ENCODE data around the gene HID1.
"Not testable (repeated sequence)": the region's sequence is repeated elsewhere in the genome, so short reads cannot be mapped to it uniquely, and the experiment has no call there.

HID1 gene

DNA sequence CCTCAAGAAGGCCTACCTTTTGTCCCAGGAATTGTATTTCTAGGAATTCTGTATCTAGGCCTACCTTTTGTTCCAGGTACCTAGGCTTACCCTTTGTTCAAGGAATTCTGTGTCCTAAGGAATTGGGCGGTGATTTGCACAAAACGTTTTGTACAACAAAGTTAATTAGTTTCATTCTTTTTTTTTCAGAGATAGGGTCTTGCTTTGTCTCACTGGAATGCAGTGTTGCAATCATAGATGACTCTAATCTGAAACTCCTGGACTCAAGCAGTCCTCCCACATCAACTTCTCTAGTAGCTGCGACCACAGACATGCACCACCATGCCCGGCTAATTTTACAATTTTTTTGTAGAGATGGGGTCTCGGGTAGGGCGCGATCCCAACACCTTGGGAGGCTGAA, 21.9 kb upstream of the HID1 start:
- H3K9ac ChIP-seq (ENCODE audit: low read length), result no peak overlapping the region
- H3K27me3 ChIP-seq (replicated peaks; ENCODE audit: control insufficient read depth, insufficient read depth, low read length), result no peaks in the 10 kb centered on the region
- DNase-seq (ENCODE audit: low read depth), result peak; percentile 72
- peaks cover 1% of the 10 kb centered on the region for H3K36me3 ChIP-seq (ENCODE audit: control insufficient read depth, insufficient read depth, low read length, severe bottlenecking)
- H3K4me3 ChIP-seq (ENCODE audit: low read length), result no peak overlapping the region
- no peaks in the 10 kb centered on the region for H3K9me3 ChIP-seq (ENCODE audit: control insufficient read depth, low read length)
- peaks cover 19% of the 10 kb centered on the region for H3K4me1 ChIP-seq (ENCODE audit: control insufficient read depth, insufficient read depth, low read length)

DNA sequence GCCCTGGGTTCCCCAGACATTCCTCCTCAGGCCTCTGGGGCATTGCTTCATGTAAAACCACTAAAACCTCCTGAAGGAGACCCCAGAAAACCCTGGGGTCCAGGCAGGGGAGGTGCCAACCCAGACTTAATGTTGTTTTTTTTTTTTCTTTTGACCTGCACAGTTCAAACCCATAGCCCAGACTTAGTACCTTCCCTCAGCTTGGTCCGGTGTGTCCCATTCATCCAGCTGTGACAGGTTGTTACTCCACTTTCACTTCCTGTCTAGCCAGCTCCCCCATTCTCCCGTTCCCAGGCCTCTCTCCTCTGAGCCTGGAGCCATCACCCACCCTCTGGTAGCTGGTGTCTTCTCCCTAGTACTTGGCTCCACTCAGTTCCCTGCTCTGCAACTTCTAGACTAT, 19.7 kb upstream of the HID1 start:
- no peak for DNase-seq (ENCODE audit: low read depth)
- no peak overlapping the region for H3K4me3 ChIP-seq (ENCODE audit: low read length)
- H3K27me3 ChIP-seq (replicated peaks; ENCODE audit: control insufficient read depth, insufficient read depth, low read length), result no peaks in the 10 kb centered on the region
- peaks cover 29% of the 10 kb centered on the region for H3K4me1 ChIP-seq (ENCODE audit: control insufficient read depth, insufficient read depth, low read length)
- no peak overlapping the region for H3K9ac ChIP-seq (ENCODE audit: low read length)
- H3K36me3 ChIP-seq (ENCODE audit: control insufficient read depth, insufficient read depth, low read length, severe bottlenecking), result no peaks in the 10 kb centered on the region
- H3K9me3 ChIP-seq (ENCODE audit: control insufficient read depth, low read length), result no peaks in the 10 kb centered on the region

DNA sequence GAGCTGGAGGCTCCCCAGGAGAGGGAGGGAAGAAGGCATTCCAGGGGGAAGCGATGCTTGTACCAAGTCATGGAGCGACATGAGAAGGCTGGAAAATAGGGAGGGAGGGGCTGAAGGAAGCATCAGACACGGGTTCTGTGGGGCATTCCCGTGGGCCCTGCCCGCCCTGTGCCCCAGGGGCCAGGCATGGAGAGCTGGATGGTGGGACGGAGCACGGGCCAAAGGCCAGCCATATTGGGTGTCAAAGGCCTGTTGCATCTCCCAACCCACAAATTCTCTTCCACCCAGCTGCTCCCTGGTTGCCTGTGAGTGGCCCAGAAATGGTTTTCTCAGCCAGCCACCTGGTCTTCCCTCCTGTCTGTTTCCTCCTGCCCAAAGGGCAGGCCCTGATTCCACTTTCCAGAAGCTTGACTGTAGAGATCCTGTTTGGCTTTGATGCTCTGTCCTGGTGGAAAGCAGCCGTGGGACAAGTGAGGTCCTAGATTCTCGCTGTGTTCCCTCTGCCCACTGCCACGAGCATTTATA, 18.1 kb upstream of the HID1 start:
- Histone ChIP-seq H3K27me3 (replicated peaks; ENCODE audit: control insufficient read depth, insufficient read depth, low read length) (no peaks in the 10 kb centered on the region), H3K4me1 (ENCODE audit: control insufficient read depth, insufficient read depth, low read length) (peaks cover 36% of the 10 kb centered on the region)
- no peak for DNase-seq (ENCODE audit: low read depth)

DNA sequence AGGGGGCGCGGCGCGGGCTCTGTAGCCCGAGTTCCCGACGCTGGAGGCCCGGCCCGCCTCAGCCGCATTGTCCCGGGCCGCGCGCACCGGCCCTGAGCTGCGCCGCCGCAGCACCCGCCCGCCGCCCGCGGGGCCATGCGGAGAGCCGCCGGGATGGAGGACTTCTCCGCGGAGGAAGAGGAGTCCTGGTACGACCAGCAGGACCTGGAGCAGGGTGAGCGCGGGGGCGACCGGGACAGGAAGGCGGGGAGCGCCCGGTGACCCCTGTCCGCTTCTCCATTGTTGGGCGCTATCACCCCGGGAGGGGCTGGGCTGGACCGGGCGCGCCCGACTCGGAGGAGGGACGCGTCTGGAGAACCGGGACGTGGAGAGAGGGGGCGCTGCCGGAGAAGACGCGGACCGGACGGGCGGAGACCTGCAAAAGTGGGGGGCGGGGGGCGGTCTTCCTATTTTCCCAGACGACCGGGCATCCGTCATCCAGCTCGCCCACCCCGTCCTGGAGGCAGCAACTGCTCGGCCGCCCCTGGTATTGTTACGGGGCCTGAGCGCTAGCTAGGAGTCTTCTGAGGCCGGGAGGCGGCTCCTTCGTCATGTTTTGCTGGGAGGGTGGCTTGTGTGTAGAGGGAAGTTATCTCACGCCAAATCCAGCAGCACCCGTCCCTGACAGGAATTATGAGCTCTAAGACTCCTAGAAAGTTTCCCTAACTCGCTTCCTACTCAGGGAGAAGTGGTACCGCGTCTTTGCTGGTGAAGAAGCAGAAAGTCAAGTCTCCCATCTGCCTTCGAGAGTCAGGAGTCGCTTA, 15.6 kb upstream of the HID1 start:
- peak overlapping the region; percentile 88 for H3K4me3 ChIP-seq (ENCODE audit: low read length)
- peak overlapping the region; percentile 89 for H3K9ac ChIP-seq (ENCODE audit: low read length)
- H3K36me3 ChIP-seq (ENCODE audit: control insufficient read depth, insufficient read depth, low read length, severe bottlenecking), result no peaks in the 10 kb centered on the region
- DNase-seq (ENCODE audit: low read depth), result peak; percentile 94
- H3K27me3 ChIP-seq (replicated peaks; ENCODE audit: control insufficient read depth, insufficient read depth, low read length), result no peaks in the 10 kb centered on the region
- H3K4me1 ChIP-seq (ENCODE audit: control insufficient read depth, insufficient read depth, low read length), result peaks cover 27% of the 10 kb centered on the region
- H3K9me3 ChIP-seq (ENCODE audit: control insufficient read depth, low read length), result no peaks in the 10 kb centered on the region

More for the DNA sequence above, 18.1 kb upstream of the HID1 start:
- H3K36me3 ChIP-seq (ENCODE audit: control insufficient read depth, insufficient read depth, low read length, severe bottlenecking), result no peaks in the 10 kb centered on the region
- H3K4me3 ChIP-seq (ENCODE audit: low read length), result no peak overlapping the region
- no peaks in the 10 kb centered on the region for H3K9me3 ChIP-seq (ENCODE audit: control insufficient read depth, low read length)
- no peak overlapping the region for H3K9ac ChIP-seq (ENCODE audit: low read length)

DNA sequence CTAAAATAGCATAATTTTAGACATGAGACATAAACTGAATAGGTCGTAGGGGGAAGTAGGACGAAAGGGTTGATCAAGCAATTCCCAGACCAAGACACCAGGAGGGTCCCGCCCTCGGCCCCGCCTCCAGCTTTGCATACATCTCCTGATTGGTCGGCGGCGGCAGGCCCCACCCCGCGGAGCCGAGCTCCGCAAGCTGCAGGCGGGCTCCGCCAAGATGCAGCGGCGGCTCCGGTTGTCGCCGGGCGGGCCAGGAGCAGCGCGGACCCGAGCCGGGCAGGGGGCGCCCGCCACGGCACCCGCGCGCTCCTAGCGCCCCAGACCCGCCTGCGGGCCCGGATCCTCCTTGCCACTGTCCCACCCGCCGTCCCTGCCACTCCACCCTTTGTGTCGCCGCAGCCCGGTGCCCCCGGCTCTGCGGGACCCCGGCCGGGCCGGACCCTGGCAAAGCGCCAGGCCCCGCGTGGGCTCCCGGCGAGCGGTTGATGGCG, 14.9 kb upstream of the HID1 start, which contains the start of gene CDR2L:
Gene CDR2L (plus strand): TSS at position 215 of the 491 bp plus-strand sequence. CDS start 412 bp downstream, outside the sequence.
- Histone ChIP-seq H3K36me3 (ENCODE audit: control insufficient read depth, insufficient read depth, low read length, severe bottlenecking) (no peaks in the 10 kb centered on the region), H3K9me3 (ENCODE audit: control insufficient read depth, low read length) (no peaks in the 10 kb centered on the region), H3K4me3 (ENCODE audit: low read length) (peak within 1 kb of the TSS; percentile 88), H3K4me1 (ENCODE audit: control insufficient read depth, insufficient read depth, low read length) (peaks cover 27% of the 10 kb centered on the region), H3K9ac (ENCODE audit: low read length) (peak within 1 kb of the TSS; percentile 89), H3K27me3 (replicated peaks; ENCODE audit: control insufficient read depth, insufficient read depth, low read length) (no peaks in the 10 kb centered on the region)
- peak; percentile 97 for DNase-seq (ENCODE audit: low read depth)

DNA sequence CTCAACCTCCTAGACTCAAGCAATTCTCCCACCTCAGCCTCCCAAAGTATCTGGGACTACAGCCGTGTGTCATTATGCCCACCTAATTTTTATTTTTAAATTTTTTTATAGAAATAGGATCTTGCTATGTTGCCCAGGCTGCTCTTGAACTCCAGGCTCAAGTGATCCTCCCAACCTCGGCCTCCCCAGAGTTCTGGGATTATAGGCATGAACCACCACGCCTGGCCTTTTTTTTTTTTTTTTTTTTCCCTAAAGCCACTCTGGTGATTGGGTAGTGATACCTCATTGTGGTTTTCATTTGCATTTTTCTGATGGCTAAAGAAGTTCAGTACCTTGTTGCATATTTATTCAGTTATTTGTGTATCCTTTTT, 13.6 kb upstream of the HID1 start:
- Histone ChIP-seq H3K9ac (ENCODE audit: low read length) (no peak overlapping the region), H3K4me1 (ENCODE audit: control insufficient read depth, insufficient read depth, low read length) (peaks cover 29% of the 10 kb centered on the region), H3K9me3 (ENCODE audit: control insufficient read depth, low read length) (no peaks in the 10 kb centered on the region), H3K36me3 (ENCODE audit: control insufficient read depth, insufficient read depth, low read length, severe bottlenecking) (no peaks in the 10 kb centered on the region), H3K27me3 (replicated peaks; ENCODE audit: control insufficient read depth, insufficient read depth, low read length) (no peaks in the 10 kb centered on the region), H3K4me3 (ENCODE audit: low read length) (no peak overlapping the region)
- no peak for DNase-seq (ENCODE audit: low read depth)

DNA sequence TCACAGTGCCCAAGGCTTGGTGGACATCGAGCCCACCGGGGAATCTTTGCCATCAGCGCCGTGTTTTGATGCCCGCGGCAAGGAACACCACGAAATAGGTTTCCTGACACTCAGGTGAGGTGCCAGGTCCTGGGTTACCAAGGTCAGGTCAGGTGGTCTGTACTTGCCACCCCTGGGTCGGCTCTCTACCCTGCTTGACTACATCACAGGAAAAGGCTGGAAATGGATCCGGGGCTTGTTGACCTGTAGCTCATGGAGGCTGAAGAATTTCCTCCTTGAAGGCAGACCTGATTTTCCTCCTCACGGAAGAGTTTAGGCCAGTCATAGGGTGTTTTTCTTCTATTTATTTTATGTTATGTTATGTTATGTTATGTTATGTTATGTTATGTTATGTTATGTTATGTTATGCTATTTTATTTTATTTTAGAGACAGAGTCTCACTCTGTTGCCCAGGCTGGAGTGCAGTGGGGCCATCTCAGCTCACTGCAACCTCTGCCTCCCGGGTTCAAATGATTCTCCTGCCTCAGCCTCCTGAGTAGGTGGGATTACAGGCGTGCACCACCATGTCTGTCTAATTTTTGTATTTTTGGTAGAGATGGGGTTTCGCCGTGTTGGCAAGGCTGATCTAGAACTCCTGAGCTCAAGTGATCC, 10.2 kb upstream of the HID1 start:
- H3K9me3 ChIP-seq (ENCODE audit: control insufficient read depth, low read length); H3K36me3 ChIP-seq (ENCODE audit: control insufficient read depth, insufficient read depth, low read length, severe bottlenecking); H3K27me3 ChIP-seq (replicated peaks; ENCODE audit: control insufficient read depth, insufficient read depth, low read length): not testable (repeated sequence)
- peak; percentile 31 for DNase-seq (ENCODE audit: low read depth)
- Histone ChIP-seq H3K4me3 (ENCODE audit: low read length) (peak overlapping the region; percentile 84), H3K9ac (ENCODE audit: low read length) (peak overlapping the region; percentile 84), H3K4me1 (ENCODE audit: control insufficient read depth, insufficient read depth, low read length) (peaks cover 15% of the 10 kb centered on the region)

DNA sequence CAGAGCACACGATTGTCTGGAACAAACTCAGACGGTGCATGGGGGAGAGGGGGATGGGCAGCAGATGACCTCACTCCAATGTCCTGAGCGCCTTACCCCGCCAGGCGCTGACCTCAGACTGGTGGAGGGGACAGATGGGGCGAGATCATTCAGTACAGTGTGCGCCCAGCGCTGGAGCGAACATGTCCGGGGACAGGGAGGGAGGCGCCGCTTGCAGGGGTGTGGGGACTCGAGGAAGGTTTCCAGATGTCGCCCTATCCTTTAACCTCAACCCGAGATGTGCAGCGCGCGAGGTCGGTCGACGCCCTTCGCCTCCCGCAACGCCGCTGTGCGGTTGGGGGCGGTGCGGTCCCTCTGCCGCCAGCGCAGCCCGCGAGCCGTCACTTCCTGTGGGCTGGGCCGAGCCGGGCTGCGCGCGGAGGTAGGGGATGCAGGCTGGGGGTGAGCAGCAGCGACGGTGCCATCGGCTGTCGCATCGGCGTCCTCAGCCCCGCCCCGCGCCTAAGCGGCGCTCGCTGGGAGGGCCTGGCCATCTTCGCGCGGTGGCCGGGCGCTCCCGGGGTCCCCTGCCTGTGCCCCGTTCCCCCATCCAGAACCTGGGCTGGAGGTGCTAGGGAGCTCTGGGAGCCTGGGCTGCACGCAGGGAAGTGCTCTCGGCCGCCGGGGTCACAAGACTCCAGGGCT, 9.6 kb upstream of the HID1 start:
- H3K36me3 ChIP-seq (ENCODE audit: control insufficient read depth, insufficient read depth, low read length, severe bottlenecking), result no peaks in the 10 kb centered on the region
- peak overlapping the region; percentile 84 for H3K4me3 ChIP-seq (ENCODE audit: low read length)

DNA sequence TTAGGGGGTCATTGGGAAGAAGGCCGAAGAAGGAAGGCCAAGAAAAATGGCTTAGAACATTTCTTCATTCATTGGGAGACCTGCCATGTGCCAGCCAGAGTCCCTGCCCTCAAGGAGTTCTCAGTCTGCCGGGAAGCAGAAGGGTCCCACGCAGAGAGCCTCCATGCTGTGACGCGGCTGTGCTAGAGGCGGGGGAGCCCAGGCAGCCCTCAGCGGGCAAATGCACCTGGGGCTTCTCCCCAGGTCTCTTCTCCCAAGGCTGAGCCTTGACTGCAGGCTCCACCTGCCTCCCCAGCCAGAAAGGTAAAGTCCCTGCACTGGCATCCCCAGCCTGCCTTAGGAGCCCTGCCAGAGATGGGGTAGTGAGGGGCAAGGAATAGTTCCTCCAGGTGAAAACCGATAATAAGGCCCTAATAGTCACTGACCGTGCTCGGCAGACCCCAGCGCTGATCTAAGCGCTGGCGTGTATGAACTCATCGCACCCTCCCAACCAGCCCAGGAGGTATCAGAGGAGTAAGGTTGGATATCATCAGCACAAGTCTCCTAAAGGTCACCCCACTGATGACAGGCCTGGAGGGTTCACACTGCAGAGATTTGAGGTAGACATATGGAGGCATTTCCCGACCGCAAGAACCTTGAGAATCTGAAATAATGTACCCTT, 8.9 kb upstream of the HID1 start:
- peak overlapping the region; percentile 84 for H3K4me3 ChIP-seq (ENCODE audit: low read length)
- no peak for DNase-seq (ENCODE audit: low read depth)
- peak overlapping the region; percentile 84 for H3K9ac ChIP-seq (ENCODE audit: low read length)

More for the DNA sequence above, 9.6 kb upstream of the HID1 start:
- Histone ChIP-seq H3K9me3 (ENCODE audit: control insufficient read depth, low read length) (no peaks in the 10 kb centered on the region), H3K27me3 (replicated peaks; ENCODE audit: control insufficient read depth, insufficient read depth, low read length) (no peaks in the 10 kb centered on the region), H3K9ac (ENCODE audit: low read length) (peak overlapping the region; percentile 84), H3K4me1 (ENCODE audit: control insufficient read depth, insufficient read depth, low read length) (peaks cover 14% of the 10 kb centered on the region)
- peak; percentile 76 for DNase-seq (ENCODE audit: low read depth)

DNA sequence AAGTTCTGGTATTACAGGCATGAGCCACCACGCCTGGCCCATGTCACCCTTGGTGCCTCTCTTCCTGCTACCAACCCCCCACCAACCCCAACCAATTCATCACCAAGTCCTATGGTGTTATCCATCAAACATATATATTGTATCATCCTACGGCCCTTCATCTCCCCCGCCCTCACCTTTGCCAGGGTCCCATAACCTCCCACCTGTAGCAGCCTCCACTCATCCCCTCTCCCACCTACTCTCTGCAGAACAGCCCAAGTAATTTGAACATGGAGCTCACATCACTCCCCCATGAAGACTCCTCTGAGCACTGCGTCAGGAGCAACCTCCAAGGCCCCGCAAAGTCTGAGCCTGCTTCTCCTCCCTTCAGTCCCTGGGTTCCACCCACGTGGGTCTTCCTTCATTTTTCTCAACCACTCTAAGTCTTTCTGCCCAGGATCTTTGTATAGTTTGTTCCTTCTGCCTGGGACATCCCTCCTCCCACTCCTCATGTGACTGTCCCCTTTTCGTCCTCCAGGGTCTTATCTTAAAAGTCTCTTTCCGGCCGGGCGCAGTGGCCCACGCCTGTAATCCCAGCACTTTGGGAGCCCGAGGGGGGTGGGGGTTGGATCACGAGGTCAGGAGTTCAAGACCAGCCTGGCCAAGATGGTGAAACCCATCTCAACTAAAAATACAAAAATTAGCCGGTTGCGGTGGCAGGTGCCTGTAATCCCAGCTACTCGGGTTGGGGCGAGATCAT, 7.0 kb upstream of the HID1 start:
- DNase-seq (ENCODE audit: low read depth), result no peak
- H3K36me3 ChIP-seq (ENCODE audit: control insufficient read depth, insufficient read depth, low read length, severe bottlenecking), result no peaks in the 10 kb centered on the region
- no peak overlapping the region for H3K4me3 ChIP-seq (ENCODE audit: low read length)
- H3K9me3 ChIP-seq (ENCODE audit: control insufficient read depth, low read length), result no peaks in the 10 kb centered on the region
- peaks cover 7% of the 10 kb centered on the region for H3K27me3 ChIP-seq (replicated peaks; ENCODE audit: control insufficient read depth, insufficient read depth, low read length)
- no peak overlapping the region for H3K9ac ChIP-seq (ENCODE audit: low read length)
- peaks cover 8% of the 10 kb centered on the region for H3K4me1 ChIP-seq (ENCODE audit: control insufficient read depth, insufficient read depth, low read length)

More for the DNA sequence above, 8.9 kb upstream of the HID1 start:
- peaks cover 8% of the 10 kb centered on the region for H3K4me1 ChIP-seq (ENCODE audit: control insufficient read depth, insufficient read depth, low read length)
- no peaks in the 10 kb centered on the region for H3K36me3 ChIP-seq (ENCODE audit: control insufficient read depth, insufficient read depth, low read length, severe bottlenecking)
- H3K9me3 ChIP-seq (ENCODE audit: control insufficient read depth, low read length), result no peaks in the 10 kb centered on the region
- no peaks in the 10 kb centered on the region for H3K27me3 ChIP-seq (replicated peaks; ENCODE audit: control insufficient read depth, insufficient read depth, low read length)
